GM12878 (cell line): ENCODE measurements around the gene GALNTL6. TPM values are rescaled to one million over a fixed set of nuclear protein-coding genes. Genes with fewer than 3 reads are reported as not detected.

Source experiments
- ATAC-seq: fragments of 200-7000 bp; cut with Tn5 transposase; 3 replicates; pipeline ENCODE4 v1.9.1; 2020; ENCODE audit warnings: mild to moderate bottlenecking, moderate library complexity
- BruUV-seq: library from RNA; stranded (reverse); fragments of 400-500 nt; replicated peaks from 2 replicates; lab custom pipeline; 2021; lab: Mats Ljungman, UMichigan
- CTCF ChIA-PET: fragments of 300-600 bp; sonication (Branson Sonifier 250); formaldehyde crosslinking; extraction: SDS; loops from one replicate; lab custom pipeline; 2021; ENCODE audit warnings: inconsistent platforms; lab: Yijun Ruan, JAX
- POLR2A ChIA-PET: fragments of 350-600 bp; formaldehyde crosslinking; extraction: SDS; loops from one replicate; lab custom pipeline; 2021; ENCODE audit warnings: inconsistent platforms; lab: Charles Lee
- RAD21 ChIA-PET: fragments of 300-600 bp; sonication (Branson Sonifier 250); formaldehyde crosslinking; loops from one replicate; lab custom pipeline; 2023; ENCODE audit warnings: antibody characterized with exemption; ENCODE audit not compliant: unreplicated experiment; lab: Charles Lee
- SMC1A ChIA-PET: fragments of 300-600 bp; sonication (Branson Sonifier 250); formaldehyde crosslinking; loops from one replicate; lab custom pipeline; 2023; ENCODE audit not compliant: unreplicated experiment, uncharacterized antibody; lab: Charles Lee
- DNase-seq: peaks from one replicate; pipeline ENCODE4 v3.0.0-alpha.2; 2011; ENCODE audit warnings: low read depth, low spot score
- FAIRE-seq: peaks from 3 replicates; lab custom pipeline; 2011; peaks lifted over from hg19 to GRCh38; lab: Jason Lieb, UNC
- H2AFZ ChIP-seq: 2 replicates; pipeline ENCODE4 v1.6.0; 2011; ENCODE audit warnings: low read depth, low read length, control low read depth; ENCODE audit not compliant: control insufficient read depth
- H3K27ac ChIP-seq: 2 replicates; pipeline ENCODE4 v1.5.1; 2011; ENCODE audit warnings: control low read depth; ENCODE audit not compliant: control insufficient read depth, insufficient read depth
- H3K27me3 ChIP-seq, 2 experiments: replicated peaks in 1 of 2; 2 replicates each; pipeline versions ENCODE4 v1.6.0 to v1.6.1; 2011; ENCODE audit warnings: low read length in 1 of 2; ENCODE audit not compliant: control insufficient read depth in 2 of 2, insufficient read depth in 2 of 2
- H3K36me3 ChIP-seq, 2 experiments: 2 replicates each; pipeline ENCODE4 v1.5.1; 2011; ENCODE audit warnings: low read length in 1 of 2; ENCODE audit not compliant: control insufficient read depth in 2 of 2, insufficient read depth in 2 of 2
- H3K4me1 ChIP-seq: 2 replicates; pipeline ENCODE4 v1.6.1; 2011; ENCODE audit warnings: mild to moderate bottlenecking, low read length, moderate library complexity, mixed read lengths; ENCODE audit not compliant: control insufficient read depth, insufficient read depth
- H3K4me2 ChIP-seq: 2 replicates; pipeline ENCODE4 v1.6.0; 2011; ENCODE audit warnings: control low read depth; ENCODE audit not compliant: control insufficient read depth, insufficient read depth
- H3K4me3 ChIP-seq: fragments of 200-600 bp; sonication (generic); 2 replicates; pipeline ENCODE4 v1.5.1; 2016
- H3K79me2 ChIP-seq: 2 replicates; pipeline ENCODE4 v1.6.0; 2011; ENCODE audit warnings: low read length; ENCODE audit not compliant: control insufficient read depth, insufficient read depth
- H3K9ac ChIP-seq: 2 replicates; pipeline ENCODE4 v1.8.0; 2011; ENCODE audit warnings: low read length, control low read depth, mixed read lengths; ENCODE audit not compliant: control insufficient read depth, insufficient read depth
- H3K9me3 ChIP-seq: replicated peaks from 3 replicates; pipeline ENCODE4 v1.5.1; 2011; ENCODE audit warnings: mild to moderate bottlenecking, low read length; ENCODE audit not compliant: control insufficient read depth, insufficient read depth
- H4K20me1 ChIP-seq: 2 replicates; pipeline ENCODE4 v1.6.0; 2011; ENCODE audit not compliant: control insufficient read depth, insufficient read depth
- ATF2 ChIP-seq: IDR thresholded peaks from 2 replicates; pipeline ENCODE4 v1.6.1; 2012; ENCODE audit warnings: low read length, inconsistent platforms
- BHLHE40 ChIP-seq, 2 experiments: fragments of 450-650 bp in 1 of 2; IDR thresholded peaks; 2 replicates each; pipeline ENCODE4 v1.6.1; 2011 to 2017; ENCODE audit warnings: low read depth in 2 of 2, borderline replicate concordance in 1 of 2, improper control_type of control experiment in 1 of 2, low read length in 1 of 2, mild to moderate bottlenecking in 1 of 2
- CBFB ChIP-seq: IDR thresholded peaks from 2 replicates; pipeline ENCODE4 v1.6.1; 2016; ENCODE audit warnings: antibody characterized with exemption, low read depth
- CHD2 ChIP-seq: IDR thresholded peaks from 2 replicates; pipeline ENCODE4 v1.6.1; 2011; ENCODE audit warnings: low read depth, low read length, improper control_type of control experiment, borderline replicate concordance
- ELK1 ChIP-seq: IDR thresholded peaks from 2 replicates; pipeline ENCODE4 v1.6.1; 2012; ENCODE audit warnings: low read depth, low read length, improper control_type of control experiment
- ESRRA ChIP-seq: IDR thresholded peaks from 2 replicates; pipeline ENCODE4 v1.6.1; 2012; ENCODE audit warnings: mild to moderate bottlenecking, low read length, improper control_type of control experiment
- ETV6 ChIP-seq, 2 experiments: fragments of 450-650 bp in 1 of 2; IDR thresholded peaks in 1 of 2; conservative IDR thresholded peaks in 1 of 2; 2 replicates each; pipeline ENCODE4 v1.6.1; 2014; ENCODE audit warnings: antibody characterized with exemption in 1 of 2, borderline replicate concordance in 1 of 2, low read depth in 1 of 2, mild to moderate bottlenecking in 1 of 2, moderate library complexity in 1 of 2
- HDAC6 ChIP-seq: fragments of 200-600 bp; sonication (generic); IDR thresholded peaks from one replicate; pipeline ENCODE4 v1.8.0; 2017; ENCODE audit warnings: antibody characterized with exemption; ENCODE audit not compliant: unreplicated experiment
- HDGF ChIP-seq: fragments of 450-650 bp; IDR thresholded peaks from 2 replicates; pipeline ENCODE4 v1.6.1; 2016; ENCODE audit warnings: antibody characterized with exemption
- NFXL1 ChIP-seq: fragments of 450-650 bp; IDR thresholded peaks from 2 replicates; pipeline ENCODE4 v1.6.1; 2017; ENCODE audit warnings: antibody characterized with exemption, mild to moderate bottlenecking, borderline replicate concordance
- NFYA ChIP-seq: IDR thresholded peaks from 2 replicates; pipeline ENCODE4 v1.6.1; 2011; ENCODE audit warnings: low read depth, mild to moderate bottlenecking, low read length, improper control_type of control experiment, borderline replicate concordance
- RAD51 ChIP-seq: fragments of 450-650 bp; IDR thresholded peaks from 2 replicates; pipeline ENCODE4 v1.6.1; 2016; ENCODE audit warnings: moderate library complexity, mild to moderate bottlenecking, inconsistent platforms
- RBBP5 ChIP-seq: fragments of 200-600 bp; sonication (generic); conservative IDR thresholded peaks from 2 replicates; pipeline ENCODE4 v1.6.1; 2016
- RCOR1 ChIP-seq: conservative IDR thresholded peaks from 2 replicates; pipeline ENCODE4 v1.6.1; 2012; ENCODE audit warnings: low read depth, low read length, improper control_type of control experiment
- TAF1 ChIP-seq: IDR thresholded peaks from 2 replicates; pipeline ENCODE4 v1.6.1; 2011; ENCODE audit warnings: mild to moderate bottlenecking, low read depth, low read length, borderline replicate concordance
- TCF7 ChIP-seq: IDR thresholded peaks from 2 replicates; pipeline ENCODE4 v1.6.1; 2014; ENCODE audit warnings: antibody characterized with exemption, borderline replicate concordance
- ZBTB40 ChIP-seq: fragments of 450-650 bp; IDR thresholded peaks from 2 replicates; pipeline ENCODE4 v1.6.1; 2016; ENCODE audit warnings: mild to moderate bottlenecking, moderate library complexity, borderline replicate concordance
- ZNF384 ChIP-seq: IDR thresholded peaks from 2 replicates; pipeline ENCODE4 v1.6.1; 2012; ENCODE audit warnings: low read depth, mild to moderate bottlenecking, low read length, improper control_type of control experiment, borderline replicate concordance
- WGBS: methylation state at CpG from one replicate; pipeline ENCODE4 v1.1.6; 2016; ENCODE audit warnings: low lambda C conversion rate; ENCODE audit not compliant: insufficient replicate concordance, insufficient coverage; ENCODE audit errors: missing lambda C conversion rate; 5-methylcytosine and 5-hydroxymethylcytosine counted together
- in situ Hi-C: fragments of 300-500 bp; cut with MboI; formaldehyde crosslinking; loops from 9 replicates; pipeline ENCODE4 v1.14.3; 2018; ENCODE audit warnings: mixed read lengths
- intact Hi-C: fragments of 100-400 bp; cut with micrococcal nuclease; formaldehyde crosslinking; loops from one replicate; pipeline ENCODE4 v1.14.2; 2022; ENCODE audit not compliant: unreplicated experiment
- polyA plus RNA-seq, 11 experiments: library from polyadenylated mRNA; depleted of rRNA in 4 of 11; unstranded in 6 of 11; stranded (reverse) in 5 of 11; fragments of >200 nt; fragmentation: Nextera tagmentation in 4 of 11; fragmentation: Illumina TruSeq in 1 of 11; extraction: Ambion mirVana in 4 of 11; extraction: Trizol in 1 of 11; gene quantifications; 1 replicate in 1 of 11; 2 replicates in 10 of 11; pipeline versions ENCODE4 v1.2.1 to v1.2.3, GENCODE V29; 2011 to 2016; ENCODE audit warnings: inconsistent platforms in 2 of 11, missing spikeins in 2 of 11, low read depth in 1 of 11
- total RNA-seq, 4 experiments: library from RNA; depleted of rRNA in 3 of 4; stranded (reverse); fragments of >200 nt in 3 of 4; fragmentation: Illumina TruSeq in 1 of 4; extraction: Trizol in 1 of 4; gene quantifications; 2 replicates each; pipeline versions ENCODE4 v1.2.1 to v1.2.3, GENCODE V29; 2013 to 2021

The GALNTL6 gene
- total and polyA plus RNA-seq, 10 of the 15 experiments (the other 5 are each of a cell fraction or from before 2014, with no cell fraction given): 0.01 to 0.29 TPM; not detected in 8

- no peak for TF ChIP-seq CHD2
- TF ChIP-seq NFXL1: no peak
- no peak for TF ChIP-seq HDGF
- TF ChIP-seq CBFB: no peak
These were observed 1133.3 kb downstream of the GALNTL6 start (continued) for GRCh38 chr4:172946503-172946902.

GRCh38 chr4:172947594-172947993 lies 1134.4 kb downstream of the GALNTL6 start:
- ATAC-seq (no peak), DNase-seq (no peak), FAIRE-seq (no peak)
- in situ Hi-C loops (no loop called here), intact Hi-C loops (no loop called here)
- no peak overlapping the region for H3K4me3 ChIP-seq
- H4K20me1 ChIP-seq: no peaks in the 10 kb centered on the region
- H3K79me2 ChIP-seq: no peaks in the 10 kb centered on the region
- 12% methylated on average over 3 of the region's 3 CpGs for WGBS
- ChIA-PET CTCF (no interaction called here), RAD21 (no interaction called here), POLR2A (no interaction called here), SMC1A (no interaction called here)
- no peak overlapping the region for H3K9ac ChIP-seq
- H3K4me1 ChIP-seq: no peaks in the 10 kb centered on the region
- no peak overlapping the region for H3K27ac ChIP-seq
- no peaks in the 10 kb centered on the region; a peak in 1 of 4 replicates for H3K27me3 ChIP-seq
- no peaks in the 10 kb centered on the region for H3K36me3 ChIP-seq
- H3K9me3 ChIP-seq: no peaks in the 10 kb centered on the region
- BruUV-seq: no TSS peak
- H2AFZ ChIP-seq: no peak overlapping the region
- H3K4me2 ChIP-seq: no peak overlapping the region
- TF ChIP-seq HDAC6 (no peak), BHLHE40 (IDR thresholded peaks at IDR 0.05; ENCODE audit: borderline replicate concordance in 1 of 2, low read depth in 2 of 2, low read length in 1 of 2) (no peak), ESRRA (no peak), CHD2 (no peak), ZBTB40 (no peak), RCOR1 (no peak), ZNF384 (no peak), RAD51 (no peak), ATF2 (no peak), ELK1 (no peak), RBBP5 (no peak), ETV6 (conservative IDR thresholded peaks at IDR 0.05 in 1 of 2, IDR thresholded peaks at IDR 0.05 in 1 of 2; ENCODE audit: borderline replicate concordance in 1 of 2, low read depth in 1 of 2) (no peak), TCF7 (no peak), TAF1 (no peak), NFYA (no peak)
